ENCODE data around the gene CDKAL1.

DNA sequence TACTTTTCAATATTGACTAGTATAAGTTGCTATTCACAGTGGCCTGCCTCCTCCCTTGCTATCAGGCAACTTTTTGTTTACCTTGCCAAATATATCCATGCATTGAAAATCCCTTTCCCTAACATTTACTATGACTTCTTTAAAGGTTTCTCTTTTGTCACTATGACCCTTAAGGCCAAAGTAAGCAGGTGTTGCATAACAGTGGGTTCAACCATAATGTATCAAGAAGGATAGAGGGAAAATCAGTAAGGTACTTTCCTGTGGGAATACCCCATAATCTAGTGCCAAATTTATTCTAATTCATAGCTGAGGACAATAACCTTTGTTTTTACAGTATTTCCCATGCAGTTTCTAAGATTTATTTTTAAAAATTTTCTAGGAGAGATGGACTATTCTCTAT, 527.6 kb downstream of the CDKAL1 start:
- TF ChIP-seq, protein P1, sequence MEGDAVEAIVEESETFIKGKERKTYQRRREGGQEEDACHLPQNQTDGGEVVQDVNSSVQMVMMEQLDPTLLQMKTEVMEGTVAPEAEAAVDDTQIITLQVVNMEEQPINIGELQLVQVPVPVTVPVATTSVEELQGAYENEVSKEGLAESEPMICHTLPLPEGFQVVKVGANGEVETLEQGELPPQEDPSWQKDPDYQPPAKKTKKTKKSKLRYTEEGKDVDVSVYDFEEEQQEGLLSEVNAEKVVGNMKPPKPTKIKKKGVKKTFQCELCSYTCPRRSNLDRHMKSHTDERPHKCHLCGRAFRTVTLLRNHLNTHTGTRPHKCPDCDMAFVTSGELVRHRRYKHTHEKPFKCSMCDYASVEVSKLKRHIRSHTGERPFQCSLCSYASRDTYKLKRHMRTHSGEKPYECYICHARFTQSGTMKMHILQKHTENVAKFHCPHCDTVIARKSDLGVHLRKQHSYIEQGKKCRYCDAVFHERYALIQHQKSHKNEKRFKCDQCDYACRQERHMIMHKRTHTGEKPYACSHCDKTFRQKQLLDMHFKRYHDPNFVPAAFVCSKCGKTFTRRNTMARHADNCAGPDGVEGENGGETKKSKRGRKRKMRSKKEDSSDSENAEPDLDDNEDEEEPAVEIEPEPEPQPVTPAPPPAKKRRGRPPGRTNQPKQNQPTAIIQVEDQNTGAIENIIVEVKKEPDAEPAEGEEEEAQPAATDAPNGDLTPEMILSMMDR (IDR thresholded peaks at IDR 0.05; ENCODE audit: low read depth, low read length) = no peak
- no peak for TF ChIP-seq EZH2phosphoT487 (IDR thresholded peaks at IDR 0.05; ENCODE audit: low read depth)
